Measurements from ENCODE around the gene LCLAT1.

LCLAT1 gene

DNA sequence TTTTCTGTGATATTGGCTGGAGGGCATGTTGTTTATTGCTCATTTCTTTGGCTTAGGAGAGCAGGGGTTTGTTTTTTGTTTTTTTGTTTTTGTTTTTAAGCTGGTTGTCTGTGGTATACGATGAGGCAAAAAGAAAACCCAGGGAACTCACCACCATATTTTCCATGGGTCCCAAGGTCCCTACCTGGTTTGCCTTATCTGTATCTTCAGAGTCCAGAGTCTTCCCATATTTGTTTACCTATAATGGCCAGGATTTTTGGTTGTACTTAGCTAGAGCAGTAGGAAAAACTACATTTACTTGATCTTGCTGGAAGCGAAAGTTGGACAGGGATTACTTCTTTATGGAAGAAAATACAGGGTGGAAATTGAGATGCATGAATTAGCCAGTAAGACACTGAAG lies 9.5 kb downstream of the LCLAT1 start:
- POLR2A ChIA-PET: no interaction called here
- no peak overlapping the region for H3K27ac ChIP-seq (ENCODE audit: extremely low read depth, low read depth, low read length)
- H3K9me3 ChIP-seq (ENCODE audit: control insufficient read depth, insufficient read depth, low read depth, low read length): no peaks in the 10 kb centered on the region
- CTCF ChIA-PET: interaction anchor here (0.5 to 0.7 kb wide), 3 partner anchors 19 to 245 kb away, joined by 3 to 4 read pairs (median 4); no protein-coding TSS in a partner anchor
- no peak for TF ChIP-seq ZNF133 (tag by site-specific recombination; IDR thresholded peaks at IDR 0.05)
- no peak for TF ChIP-seq ZNF585B (tag by site-specific recombination; IDR thresholded peaks at IDR 0.05)
- no peak for TF ChIP-seq ZBTB20 (tag by site-specific recombination; IDR thresholded peaks at IDR 0.05)
- no peak for TF ChIP-seq BCL11A (tag by site-specific recombination; IDR thresholded peaks at IDR 0.05; ENCODE audit: low read depth)
- no peak for TF ChIP-seq ZNF747 (tag by site-specific recombination; IDR thresholded peaks at IDR 0.05)
- no peak for TF ChIP-seq REST (tag by site-specific recombination; IDR thresholded peaks at IDR 0.05)
- TF ChIP-seq ZNF24 (tag by site-specific recombination; IDR thresholded peaks at IDR 0.05): no peak
- TF ChIP-seq ZNF670 (tag by site-specific recombination; IDR thresholded peaks at IDR 0.05; ENCODE audit: low read depth): no peak
- TF ChIP-seq, protein P1, sequence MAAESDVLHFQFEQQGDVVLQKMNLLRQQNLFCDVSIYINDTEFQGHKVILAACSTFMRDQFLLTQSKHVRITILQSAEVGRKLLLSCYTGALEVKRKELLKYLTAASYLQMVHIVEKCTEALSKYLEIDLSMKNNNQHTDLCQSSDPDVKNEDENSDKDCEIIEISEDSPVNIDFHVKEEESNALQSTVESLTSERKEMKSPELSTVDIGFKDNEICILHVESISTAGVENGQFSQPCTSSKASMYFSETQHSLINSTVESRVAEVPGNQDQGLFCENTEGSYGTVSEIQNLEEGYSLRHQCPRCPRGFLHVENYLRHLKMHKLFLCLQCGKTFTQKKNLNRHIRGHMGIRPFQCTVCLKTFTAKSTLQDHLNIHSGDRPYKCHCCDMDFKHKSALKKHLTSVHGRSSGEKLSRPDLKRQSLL (tag by site-specific recombination; IDR thresholded peaks at IDR 0.05): no peak
- TF ChIP-seq ZNF513 (tag by site-specific recombination; IDR thresholded peaks at IDR 0.05): no peak
- no peak for TF ChIP-seq ZBTB1 (tag by site-specific recombination; IDR thresholded peaks at IDR 0.05)
- TF ChIP-seq ZNF692 (tag by site-specific recombination; IDR thresholded peaks at IDR 0.05): no peak
- no peak for TF ChIP-seq OSR2 (tag by site-specific recombination; IDR thresholded peaks at IDR 0.05)
- TF ChIP-seq HOXA7 (CRISPR knock-in tag; IDR thresholded peaks at IDR 0.05; ENCODE audit: borderline replicate concordance): no peak
- no peak for TF ChIP-seq KLF1 (tag by site-specific recombination; IDR thresholded peaks at IDR 0.05)
- TF ChIP-seq ZNF518A (tag by site-specific recombination; conservative IDR thresholded peaks at IDR 0.05; ENCODE audit: low read depth): no peak
- no peak overlapping the region for H3K4me3 ChIP-seq (ENCODE audit: low read depth, low read length)
- peaks cover 28% of the 10 kb centered on the region for H3K4me1 ChIP-seq (ENCODE audit: control insufficient read depth, insufficient read depth, low read length)
- no peaks in the 10 kb centered on the region; a peak in 1 of 3 replicates for H3K36me3 ChIP-seq (ENCODE audit: control insufficient read depth in 2 of 2, insufficient read depth in 1 of 2, low read length in 2 of 2)

All from HEK293 (cell line).